Left hindlimb (tissue), 1 donor: ENCODE results near the gene MAP2.

Experiments
- DNase-seq: peaks from one replicate; pipeline ENCODE4 v3.0.0-alpha.2; 2018

The MAP2 gene

DNA sequence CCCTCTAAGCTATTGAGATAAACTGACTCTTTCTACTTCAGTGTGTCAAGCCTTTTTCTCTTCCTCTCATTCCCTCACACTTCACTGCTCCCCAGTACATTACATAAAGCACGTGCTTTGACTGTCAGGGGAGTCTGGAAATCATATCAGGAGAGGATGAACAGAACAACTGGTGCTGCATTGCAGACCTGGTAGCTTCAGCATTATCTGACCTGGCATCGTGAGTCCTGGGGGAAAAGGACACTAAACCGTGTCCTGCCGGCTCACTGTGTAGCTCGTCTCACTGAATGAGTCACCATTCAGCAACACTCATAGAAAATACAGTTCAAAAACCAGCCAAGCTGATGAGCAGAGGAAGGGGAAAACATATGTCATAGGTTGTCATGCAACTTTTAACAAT is 239.3 kb downstream of the MAP2 start:
- no peak for DNase-seq

DNA sequence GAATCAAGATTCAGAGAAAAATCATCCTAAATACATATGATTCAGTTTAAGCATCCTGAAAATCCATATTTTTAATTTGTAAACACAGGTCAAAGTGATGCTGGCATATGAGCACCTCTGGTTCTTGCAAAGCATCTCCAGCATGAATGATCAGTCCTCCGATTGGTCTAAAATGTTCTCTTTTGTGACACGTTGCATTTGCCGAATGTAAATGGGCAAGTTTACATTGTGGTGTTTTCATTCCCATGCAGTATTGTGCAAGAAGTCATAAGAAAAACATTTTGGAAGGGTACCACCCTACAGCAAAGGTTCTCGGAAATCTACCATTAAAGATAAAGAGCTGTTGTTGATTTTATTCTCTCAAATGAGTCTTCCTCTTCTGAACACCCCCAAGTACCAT is 239.8 kb downstream of the MAP2 start:
- DNase-seq, result no peak

DNA sequence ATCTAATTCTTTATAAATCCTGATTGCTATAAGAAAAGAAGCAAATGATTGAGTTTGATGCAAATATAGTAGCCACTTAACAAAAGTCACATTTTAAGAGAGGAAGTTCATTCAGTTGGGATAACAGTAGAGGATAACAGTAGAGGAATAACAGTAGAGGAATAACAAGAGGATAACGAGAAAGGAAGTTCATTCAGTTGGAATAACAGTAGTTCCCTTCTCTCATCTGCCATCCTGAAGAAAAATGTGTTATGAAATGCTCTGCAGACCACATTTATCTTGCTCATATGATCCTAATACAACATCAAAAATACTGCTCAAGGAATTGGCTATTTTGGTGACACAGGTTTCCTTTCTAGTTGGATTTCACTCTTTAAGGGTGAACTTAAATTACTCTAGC is 242.4 kb downstream of the MAP2 start:
- DNase-seq, result no peak

DNA sequence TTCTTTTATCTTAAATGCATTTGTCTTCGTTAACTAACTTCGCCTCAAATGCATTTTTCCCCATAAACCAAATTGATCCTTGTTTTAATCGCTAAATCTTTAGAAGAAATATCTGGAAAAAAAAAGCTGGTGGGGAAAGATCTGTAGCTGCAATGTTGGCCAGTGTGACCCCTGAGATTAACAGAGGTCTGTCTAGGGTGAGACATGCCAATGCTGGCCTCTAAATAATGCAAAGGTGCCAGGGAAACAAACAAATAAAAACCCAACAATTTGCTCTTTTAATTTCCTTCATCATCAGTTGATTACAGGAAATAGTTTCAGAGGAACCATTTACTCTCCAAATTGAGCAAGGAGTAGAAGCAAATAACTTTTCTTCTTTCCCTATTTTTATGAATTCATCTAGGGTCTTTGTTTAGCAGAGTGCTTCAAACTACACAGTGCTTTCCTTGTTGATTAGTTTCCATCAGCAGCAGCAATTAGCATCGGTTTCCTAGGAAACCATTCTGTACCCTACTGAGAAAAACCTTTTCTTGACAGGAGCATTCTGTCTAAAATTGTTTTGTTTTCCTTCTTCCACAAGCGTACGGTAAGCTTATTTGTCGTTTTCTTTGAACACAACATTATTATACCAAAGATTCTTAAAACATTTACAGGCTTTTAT is 247.3 kb downstream of the MAP2 start:
- DNase-seq, result no peak

DNA sequence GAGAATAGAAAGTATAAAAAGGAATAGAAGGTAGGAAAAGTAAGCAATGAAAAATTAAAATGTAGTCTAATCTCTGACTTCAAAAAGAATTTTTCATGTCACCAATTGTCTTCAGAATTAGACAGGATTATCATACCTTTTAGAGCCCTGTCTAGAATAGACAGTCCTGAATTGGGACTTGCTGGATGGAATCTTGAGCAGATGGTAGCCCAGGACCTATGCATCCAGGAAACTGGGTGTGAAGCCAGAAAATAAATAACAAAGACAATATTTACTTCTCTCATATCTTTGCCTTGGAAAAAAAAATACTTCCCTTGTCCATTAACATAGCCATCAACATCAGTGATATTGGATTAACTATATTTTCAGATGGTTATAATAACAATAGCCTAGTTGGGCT is 250.0 kb downstream of the MAP2 start:
- DNase-seq, result no peak

DNA sequence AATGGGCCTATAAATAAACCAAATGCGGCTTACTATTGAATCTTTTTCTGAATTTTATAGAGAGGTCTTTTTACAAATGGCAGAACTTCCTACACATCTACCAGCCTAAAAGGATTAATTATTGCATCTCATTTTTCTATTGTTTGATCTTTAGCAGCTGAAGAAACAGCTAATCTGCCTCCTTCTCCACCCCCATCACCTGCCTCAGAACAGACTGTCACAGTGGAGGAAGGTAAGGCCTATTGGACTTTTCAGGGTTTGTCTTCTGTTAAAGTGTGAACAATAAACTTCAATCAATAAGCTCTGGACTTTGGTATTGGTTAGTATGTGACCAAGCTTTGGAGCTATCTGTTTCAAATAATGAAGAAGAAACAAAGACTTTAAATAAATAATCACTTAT is 256.7 kb downstream of the MAP2 start:
- DNase-seq, result no peak

DNA sequence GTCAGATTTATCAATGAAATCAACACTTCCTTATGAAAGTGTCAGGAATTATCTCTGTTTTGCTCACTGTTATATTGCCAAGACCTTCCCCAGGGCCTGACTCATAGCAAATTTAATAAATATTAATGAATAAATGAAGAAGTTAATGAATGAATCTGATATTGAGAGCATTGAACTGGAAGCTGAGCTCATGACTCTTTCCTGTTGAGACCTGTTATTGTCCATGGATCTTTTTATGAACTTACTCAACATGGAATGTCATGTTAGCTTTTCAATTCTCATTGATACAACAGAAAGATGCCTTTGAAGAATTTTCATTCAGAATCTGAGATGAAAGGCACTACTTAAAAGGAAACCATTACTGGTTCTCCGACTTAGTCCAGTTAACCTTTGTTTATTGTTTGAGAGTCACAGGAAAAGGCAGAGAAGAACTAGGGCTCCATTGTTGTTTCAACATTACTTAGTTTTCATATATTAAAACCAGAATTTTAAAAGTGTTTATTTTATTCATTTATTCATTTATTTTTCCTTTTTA is 257.4 kb downstream of the MAP2 start:
- DNase-seq, result no peak

DNA sequence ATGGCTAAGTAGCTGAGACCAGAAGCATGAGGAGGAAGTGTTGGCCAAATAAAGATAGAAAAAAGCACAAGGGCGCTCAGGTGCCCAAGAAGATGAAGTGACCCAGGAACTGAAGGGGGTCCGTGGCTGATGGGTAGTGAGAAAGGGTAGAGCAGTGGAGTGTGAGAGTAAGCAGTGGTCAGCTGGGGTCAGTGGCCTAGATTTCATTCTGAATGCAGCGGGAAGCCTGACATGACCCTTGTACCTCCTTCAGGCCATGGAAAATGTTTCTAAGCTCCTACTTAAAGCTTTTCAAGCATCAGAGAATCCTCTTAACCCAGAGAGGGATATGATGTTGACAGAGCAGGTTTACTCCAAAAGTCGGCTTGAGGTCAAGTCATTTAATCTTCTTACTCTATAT is 258.8 kb downstream of the MAP2 start:
- DNase-seq, result no peak

DNA sequence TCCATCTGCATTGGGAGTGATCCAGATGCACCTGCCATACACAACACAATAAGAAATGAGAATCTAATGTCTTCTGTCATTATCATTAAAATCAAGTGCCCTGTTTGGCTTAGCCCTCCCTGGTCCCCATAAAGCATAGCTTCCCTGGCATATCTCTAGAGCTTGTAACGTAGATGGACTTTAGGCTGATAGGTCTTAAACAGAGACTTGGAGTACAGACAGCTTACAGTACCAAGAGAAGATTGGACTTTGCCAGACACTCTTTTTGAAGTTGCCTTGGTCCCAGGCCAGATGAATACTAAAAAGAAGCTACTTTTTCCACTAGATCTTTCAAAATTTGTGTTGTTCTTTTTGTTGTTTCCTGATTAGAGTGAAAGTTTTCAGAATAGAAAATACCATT is 261.5 kb downstream of the MAP2 start:
- no peak for DNase-seq

DNA sequence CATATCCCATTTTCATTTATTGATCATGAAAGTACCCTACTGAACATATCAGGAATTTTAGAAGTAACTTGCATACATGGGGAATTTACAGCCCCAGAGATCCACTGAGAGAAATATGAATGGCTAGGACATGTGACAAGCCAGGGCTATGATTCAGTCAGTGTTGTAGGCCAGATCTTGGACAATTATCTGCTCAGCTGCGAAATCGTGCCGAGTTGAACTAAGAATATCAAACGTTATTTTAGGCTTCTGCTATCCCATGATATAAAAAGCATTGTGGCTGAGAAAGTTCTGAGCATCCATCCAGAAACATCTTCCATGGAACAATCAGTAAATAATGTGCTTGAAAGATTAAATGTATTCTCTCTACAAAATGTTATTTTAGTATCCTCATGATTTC is 262.1 kb downstream of the MAP2 start:
- DNase-seq, result no peak

DNA sequence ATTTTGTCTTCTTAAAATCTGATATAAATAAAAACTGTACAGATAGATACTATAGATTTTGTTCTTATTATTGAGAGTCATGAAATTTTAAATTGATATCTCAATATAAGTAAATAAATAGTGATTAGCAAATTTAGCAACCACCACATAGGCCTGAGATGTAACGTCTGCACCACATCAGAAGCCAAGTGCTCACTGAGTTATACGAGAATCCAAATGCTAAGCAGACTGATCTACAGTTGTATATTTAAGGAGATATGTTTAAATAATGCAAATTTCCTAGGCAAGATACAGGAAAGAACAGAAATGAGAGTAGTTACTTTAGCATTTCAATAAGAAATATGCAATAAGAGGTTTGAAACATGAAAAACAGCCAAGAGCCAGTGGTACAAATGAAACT is 262.6 kb downstream of the MAP2 start:
- DNase-seq, result no peak

DNA sequence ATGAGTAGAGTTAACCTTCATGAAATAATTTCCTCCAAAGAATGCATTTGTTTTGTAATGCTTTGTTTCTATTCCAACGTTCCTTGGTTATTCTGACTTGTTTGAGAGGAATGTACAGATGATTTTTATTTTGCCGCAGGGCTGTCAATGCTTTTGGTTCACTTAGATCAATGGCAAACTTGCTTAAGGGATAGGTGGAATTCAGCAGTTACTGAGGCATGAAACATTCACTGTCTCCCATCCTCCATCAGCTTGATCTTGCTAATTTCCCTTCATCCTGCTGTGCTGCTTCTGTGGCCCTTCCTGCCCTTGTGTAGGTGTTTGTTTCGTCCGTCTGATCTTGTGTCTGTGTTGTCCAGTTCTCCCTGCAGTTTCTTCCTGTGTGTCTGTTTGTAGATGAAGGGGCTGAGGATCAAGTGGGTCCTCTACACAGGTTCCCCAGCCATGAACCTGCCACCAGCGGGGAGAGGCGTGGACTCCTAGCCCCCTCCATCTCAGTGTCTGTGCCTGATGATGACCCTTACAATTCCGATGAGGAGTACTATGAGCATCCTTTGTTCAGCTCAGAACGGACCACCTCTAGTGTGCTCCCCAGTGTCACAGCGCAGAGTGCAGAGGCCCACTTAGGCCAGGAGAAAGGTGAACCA is 263.6 kb downstream of the MAP2 start:
- DNase-seq, result no peak

DNA sequence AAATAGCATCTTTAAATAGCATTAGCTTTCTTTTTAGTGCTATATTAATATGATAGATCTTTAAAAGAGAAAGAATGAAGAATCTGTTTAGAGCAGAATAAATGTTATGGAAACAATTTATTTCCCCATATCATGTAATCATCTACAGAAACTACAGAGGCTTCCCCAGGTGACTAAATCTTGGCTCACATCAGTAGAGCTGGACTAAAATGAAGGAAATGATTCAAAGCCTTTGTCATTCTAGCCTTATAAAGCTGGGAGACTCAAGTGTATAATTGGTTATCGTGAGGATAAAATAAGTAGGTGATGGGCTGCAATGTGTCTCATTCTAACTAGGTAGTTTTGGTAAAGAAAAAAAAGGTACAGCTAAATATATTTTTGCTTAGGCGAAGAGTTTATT is 264.5 kb downstream of the MAP2 start:
- no peak for DNase-seq

DNA sequence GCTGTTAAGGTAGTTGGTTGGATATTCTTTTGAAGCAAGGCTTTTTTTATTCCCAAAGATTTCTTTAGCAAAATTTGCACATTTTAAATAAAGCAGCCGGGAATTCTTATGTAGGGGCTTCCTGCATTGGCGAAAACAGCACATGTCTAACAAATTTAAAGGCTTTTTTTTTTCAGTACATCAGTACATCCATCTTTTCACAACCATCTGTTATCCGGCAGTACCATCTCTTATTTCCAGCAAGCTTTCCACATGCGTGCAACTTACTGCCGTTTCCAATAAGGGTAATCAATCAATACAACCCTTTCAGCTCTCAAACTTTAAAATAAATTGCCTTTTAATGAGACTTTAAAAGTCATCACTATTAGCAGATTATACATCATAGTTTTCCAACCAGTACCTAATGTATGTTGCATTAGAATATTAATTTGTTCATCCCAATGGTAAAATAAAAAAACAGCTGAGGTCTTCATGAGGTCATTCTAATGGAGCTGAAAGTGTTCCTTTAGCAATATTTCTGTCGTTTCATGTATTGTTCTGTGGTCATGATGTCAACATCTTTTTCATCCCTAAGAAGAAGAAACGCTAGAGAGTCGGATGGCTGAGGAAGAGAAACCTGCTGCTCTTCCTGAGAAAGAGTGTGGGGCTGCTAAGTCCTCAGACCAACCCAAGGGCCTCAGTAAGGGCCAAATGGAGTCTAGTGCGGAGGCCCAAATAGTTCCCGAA is 266.3 kb downstream of the MAP2 start:
- DNase-seq, result no peak

DNA sequence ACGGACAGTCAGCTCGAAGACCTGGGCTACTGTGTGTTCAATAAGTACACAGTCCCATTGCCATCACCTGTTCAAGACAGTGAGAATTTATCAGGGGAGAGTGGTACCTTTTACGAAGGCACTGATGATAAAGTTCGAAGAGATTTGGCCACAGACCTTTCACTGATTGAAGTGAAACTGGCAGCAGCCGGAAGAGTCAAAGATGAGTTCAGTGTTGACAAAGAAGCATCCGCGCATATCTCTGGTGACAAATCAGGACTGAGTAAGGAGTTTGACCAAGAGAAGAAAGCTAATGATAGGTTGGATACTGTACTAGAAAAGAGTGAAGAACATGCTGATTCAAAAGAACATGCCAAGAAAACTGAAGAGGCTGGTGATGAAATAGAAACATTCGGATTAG is 270.9 kb downstream of the MAP2 start:
- DNase-seq, result no peak

DNA sequence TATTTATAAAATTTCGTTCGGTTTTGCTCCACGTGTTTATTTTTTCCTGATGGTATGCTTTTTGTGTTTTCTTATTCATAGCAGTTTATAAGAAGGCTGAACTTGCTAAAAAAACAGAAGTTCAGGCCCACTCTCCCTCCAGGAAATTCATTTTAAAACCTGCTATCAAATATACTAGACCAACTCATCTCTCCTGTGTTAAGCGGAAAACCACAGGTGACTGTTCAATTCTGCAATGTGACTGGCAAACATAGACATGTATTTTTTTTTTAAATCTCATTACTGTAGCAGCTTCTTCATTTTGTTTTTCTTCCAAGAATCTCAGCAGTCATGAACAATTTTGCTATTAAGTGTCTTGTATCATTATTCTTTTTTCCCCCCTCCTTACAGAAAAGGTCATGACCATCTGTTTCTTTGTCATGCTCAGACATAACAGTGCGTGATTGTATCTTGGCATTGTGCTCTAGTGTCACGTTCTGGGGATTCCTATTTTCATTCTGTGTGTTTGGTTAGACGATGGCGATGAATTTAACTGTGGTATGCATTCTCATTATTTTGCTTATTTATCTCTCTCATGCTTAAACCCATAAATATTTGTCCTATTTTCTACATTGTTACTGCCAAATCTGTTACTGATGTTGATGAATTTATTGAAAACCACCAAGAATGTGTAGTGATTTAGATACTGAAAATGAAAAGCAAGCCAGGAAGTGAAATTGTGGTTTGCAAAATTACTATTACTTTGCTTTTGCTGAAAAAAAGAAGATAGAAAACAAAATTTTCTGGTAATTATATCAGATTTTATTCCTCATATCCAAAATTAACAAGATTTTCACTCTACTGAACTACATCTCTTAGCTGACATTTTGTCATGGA is 273.2 kb downstream of the MAP2 start:
- DNase-seq, result no peak

DNA sequence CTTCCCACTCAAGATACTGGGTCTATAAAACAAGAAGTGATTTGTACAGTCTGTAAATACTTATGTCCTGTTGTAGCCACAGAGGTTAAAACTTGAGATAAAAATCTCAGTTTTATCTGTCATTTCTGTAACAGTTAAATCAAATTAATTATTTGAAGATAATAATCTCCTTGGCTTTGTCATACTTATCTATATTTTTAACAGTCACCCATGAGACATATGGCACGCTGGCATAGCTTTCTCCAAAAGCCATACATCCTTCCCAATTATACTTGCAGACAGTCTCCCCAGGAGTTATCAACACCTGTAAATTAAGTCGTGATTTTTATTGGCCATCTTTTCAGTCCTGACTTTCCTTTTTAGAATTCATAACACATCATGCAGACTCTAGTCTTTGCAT is 278.9 kb downstream of the MAP2 start:
- no peak for DNase-seq

DNA sequence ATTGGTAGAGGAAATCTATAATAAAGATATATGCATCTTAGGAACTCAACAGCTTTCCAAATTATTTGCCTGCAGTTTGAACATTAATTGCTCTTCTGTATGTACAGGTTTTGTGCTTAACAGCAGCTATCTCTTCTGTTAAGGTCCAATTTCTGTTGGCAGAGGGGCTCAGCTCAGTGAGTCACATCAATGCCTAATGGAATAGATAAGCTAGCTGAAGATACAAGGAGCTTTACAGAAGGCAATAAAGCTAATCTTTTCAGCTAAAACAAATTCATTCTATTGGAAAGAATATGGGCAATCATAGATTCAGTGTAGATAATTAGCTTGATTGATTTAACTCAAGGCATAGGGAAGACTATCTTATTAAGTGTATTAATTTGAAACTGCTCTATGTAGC is 289.4 kb downstream of the MAP2 start:
- no peak for DNase-seq

DNA sequence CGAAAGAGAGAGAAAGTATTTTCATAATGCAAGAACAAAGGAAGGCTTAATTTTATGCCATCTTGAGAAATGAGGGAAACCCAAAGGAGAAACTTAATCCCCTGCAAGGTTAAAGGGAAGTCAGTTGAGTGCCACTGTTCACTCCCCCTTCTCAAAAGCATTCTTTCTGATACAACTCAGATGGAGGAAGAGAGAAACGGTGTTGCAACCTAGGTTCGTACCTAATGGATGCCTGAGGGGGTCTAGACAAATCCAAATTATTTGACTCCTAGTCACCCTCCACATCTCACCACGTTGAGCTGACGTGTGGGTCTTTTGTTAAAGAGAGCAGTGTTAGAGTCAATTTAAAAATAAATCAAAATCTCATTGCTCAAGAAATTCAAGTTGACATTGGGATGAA is 295.2 kb downstream of the MAP2 start:
- DNase-seq, result no peak

DNA sequence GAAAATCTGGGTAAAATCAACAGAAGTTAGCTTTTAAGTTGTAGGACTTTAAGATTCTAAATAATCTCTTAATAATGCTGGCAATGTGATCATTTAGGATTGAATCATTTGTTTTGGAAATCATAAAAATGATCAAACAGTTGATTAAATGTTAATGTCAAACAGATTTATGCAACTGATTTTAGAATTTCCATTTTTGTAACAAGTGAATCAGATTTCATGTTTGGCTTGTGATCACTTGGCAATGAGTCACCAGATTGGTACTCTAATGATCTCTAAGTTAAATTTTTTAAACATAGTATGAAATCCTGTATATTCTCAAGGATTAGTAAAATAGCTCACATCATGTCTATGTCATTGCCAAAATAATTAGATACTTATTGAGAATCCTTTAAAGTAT is 297.6 kb downstream of the MAP2 start:
- DNase-seq, result no peak

DNA sequence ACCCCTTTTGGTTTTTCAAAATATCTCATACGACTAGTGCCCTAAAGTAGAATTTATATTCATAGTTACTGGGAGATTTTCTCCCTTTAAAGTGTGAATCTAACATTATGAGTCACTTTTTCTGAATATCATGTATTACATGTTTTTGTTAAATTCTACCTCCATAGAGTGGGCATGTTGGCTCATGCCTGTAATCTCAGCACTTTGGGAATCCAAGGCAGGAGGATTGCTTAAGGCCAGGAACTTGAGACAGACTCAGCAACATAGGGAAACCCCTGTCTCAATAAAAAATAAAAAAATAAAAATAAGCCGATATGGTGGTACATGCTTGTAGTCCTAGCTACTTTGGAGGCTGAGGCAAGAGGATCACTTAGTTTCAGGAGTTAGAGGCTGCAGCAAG is 302.5 kb downstream of the MAP2 start:
- DNase-seq, result no peak

DNA sequence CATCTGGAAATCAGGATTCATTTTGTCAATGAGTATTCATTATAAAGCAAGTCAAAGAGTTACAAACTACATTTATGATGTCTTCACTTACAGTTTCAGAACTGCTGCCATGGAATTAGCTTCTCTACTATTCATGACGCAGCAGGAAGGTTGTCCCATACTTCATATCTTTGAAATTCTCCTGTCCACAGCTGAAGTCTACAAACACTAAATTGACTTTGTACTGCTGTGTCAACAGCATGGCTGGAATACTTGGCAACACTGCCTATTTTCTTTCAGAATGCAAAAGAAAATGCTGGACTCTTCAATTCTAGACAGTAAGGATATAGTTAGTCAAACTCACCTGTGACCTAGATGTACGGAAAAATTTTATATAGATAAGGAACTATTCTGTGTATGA is 303.2 kb downstream of the MAP2 start:
- DNase-seq, result no peak

DNA sequence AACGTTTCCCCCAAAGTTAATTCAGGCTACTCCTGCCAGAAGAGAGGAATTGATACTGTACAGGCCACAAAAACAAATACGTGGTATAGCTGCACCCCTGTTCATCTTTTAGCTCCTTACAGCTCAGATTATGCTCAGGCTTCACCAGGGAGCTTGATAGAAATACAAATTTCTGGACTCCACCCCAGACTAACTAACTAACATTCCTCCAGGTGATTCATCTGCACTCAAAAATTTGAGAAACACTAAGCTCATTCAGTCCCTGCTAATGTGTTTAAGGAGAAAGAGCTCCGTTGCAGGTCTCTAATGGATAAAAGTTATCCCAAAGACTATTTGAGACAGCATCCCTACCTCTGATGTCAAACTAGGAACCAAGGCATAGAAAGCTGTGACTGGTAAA is 311.0 kb downstream of the MAP2 start:
- no peak for DNase-seq
